Activated T-cell treated with anti-CD3 and anti-CD28 coated beads, Interleukin-2, amount 50 U/mL, for 72 hours (primary cell): Measurements from ENCODE around the gene HOXD9. TPM values are rescaled to one million over a fixed set of nuclear protein-coding genes. Genes with fewer than 3 reads are reported as not detected.

Experiments
- ATAC-seq, 2 donors: fragments of 150-1000 bp; cut with Tn5 transposase; replicated peaks in 1 of 2; 2 replicates each; pipeline ENCODE4 v1.10.0; 2021; ENCODE audit warnings: moderate library complexity in 2 of 2, mild to moderate bottlenecking in 1 of 2
- DNase-seq, 2 donors: peaks; one replicate each; pipeline ENCODE4 v3.0.0; 2021 to 2022; ENCODE audit warnings: mixed read lengths in 1 of 2
- H3K27ac Mint-ChIP-seq: one replicate; pipeline ENCODE4 v1.8.0; 2022; ENCODE audit warnings: mild to moderate bottlenecking, moderate library complexity, mixed read lengths
- H3K27me3 Mint-ChIP-seq: one replicate; pipeline ENCODE4 v1.8.0; 2022; ENCODE audit warnings: low read depth, mixed read lengths
- H3K36me3 Mint-ChIP-seq, 2 donors: one replicate each; pipeline ENCODE4 v1.8.0; 2022; ENCODE audit warnings: mixed read lengths in 2 of 2, mild to moderate bottlenecking in 1 of 2; ENCODE audit not compliant: insufficient read depth in 2 of 2
- H3K4me1 Mint-ChIP-seq: one replicate; pipeline ENCODE4 v1.8.0; 2022; ENCODE audit warnings: low read depth, mixed read lengths
- H3K4me3 Mint-ChIP-seq, 2 donors: one replicate each; pipeline ENCODE4 v1.8.0; 2022; ENCODE audit warnings: mild to moderate bottlenecking in 2 of 2, mixed read lengths in 2 of 2, moderate library complexity in 2 of 2
- H3K9me3 Mint-ChIP-seq, 2 donors: one replicate each; pipeline ENCODE4 v1.8.0; 2022; ENCODE audit warnings: mixed read lengths in 2 of 2
- total RNA-seq, 2 donors: library from RNA; stranded (reverse); gene quantifications; one replicate each; pipeline ENCODE4 v1.2.3, GENCODE V29; 2022

The HOXD9 gene
- total RNA-seq, 2 donors from 2014 or later, result not detected

DNA sequence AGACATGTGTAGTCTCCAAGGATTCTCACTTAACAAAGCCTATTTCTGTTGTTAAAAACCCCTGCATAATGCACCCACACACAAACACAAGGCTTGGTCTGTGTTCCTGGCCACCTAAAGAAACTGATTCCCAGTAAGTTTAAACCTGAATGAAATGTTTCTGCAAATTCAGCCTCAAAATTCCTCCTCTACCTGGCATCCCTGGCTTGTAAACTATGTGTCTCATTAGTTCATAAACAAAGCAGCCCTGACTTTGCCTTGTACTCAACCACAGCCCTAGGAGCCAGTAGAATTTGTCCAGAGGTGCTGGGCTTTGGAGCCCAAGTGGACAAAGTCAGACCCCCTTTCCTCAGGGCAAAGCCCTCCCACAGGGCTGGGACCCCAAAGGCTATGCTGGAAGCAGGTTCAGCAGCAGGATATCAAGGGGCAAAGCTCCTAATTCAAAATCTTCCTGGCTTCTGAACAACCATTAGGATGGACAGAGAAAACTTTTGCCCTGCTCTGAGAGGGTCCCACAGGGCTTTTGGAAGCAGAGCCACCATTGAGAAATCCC is 32.6 kb upstream of the HOXD9 start:
- Mint-ChIP-seq H3K4me1 (peaks cover 33% of the 10 kb centered on the region), H3K36me3 (peaks cover 4% of the 10 kb centered on the region in 2 donors), H3K27ac (no peak overlapping the region), H3K27me3 (peaks cover 80% of the 10 kb centered on the region), H3K4me3 (no peak overlapping the region), H3K9me3 (peaks cover 0 to 2% of the 10 kb centered on the region in 2 donors)
- ATAC-seq (no peak), DNase-seq (no peak)

DNA sequence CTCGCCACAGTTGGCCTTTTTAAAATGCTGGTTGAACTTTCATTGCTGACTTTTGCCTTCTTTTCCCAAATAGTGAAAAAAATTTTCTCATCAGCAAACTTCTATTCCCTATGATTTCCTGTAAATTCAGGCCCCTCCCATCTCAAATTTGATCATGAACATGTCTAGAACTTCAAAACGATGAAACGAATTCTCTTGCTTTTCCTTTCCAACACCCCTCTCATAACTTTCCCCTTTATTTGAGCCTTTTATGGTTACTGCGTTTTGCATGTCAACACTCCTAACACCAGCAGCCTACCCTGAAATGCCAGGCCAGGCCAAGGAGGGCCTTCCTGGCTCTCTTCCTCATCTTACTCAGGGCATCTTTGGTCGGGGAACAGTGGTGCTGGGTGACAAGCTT is 31.7 kb upstream of the HOXD9 start:
- Mint-ChIP-seq H3K9me3 (peaks cover 0 to 2% of the 10 kb centered on the region in 2 donors), H3K27ac (no peak overlapping the region), H3K4me3 (no peak overlapping the region), H3K36me3 (peaks cover 4% of the 10 kb centered on the region in 2 donors), H3K4me1 (peaks cover 26% of the 10 kb centered on the region), H3K27me3 (peaks cover 85% of the 10 kb centered on the region)
- DNase-seq (no peak), ATAC-seq (no peak)

DNA sequence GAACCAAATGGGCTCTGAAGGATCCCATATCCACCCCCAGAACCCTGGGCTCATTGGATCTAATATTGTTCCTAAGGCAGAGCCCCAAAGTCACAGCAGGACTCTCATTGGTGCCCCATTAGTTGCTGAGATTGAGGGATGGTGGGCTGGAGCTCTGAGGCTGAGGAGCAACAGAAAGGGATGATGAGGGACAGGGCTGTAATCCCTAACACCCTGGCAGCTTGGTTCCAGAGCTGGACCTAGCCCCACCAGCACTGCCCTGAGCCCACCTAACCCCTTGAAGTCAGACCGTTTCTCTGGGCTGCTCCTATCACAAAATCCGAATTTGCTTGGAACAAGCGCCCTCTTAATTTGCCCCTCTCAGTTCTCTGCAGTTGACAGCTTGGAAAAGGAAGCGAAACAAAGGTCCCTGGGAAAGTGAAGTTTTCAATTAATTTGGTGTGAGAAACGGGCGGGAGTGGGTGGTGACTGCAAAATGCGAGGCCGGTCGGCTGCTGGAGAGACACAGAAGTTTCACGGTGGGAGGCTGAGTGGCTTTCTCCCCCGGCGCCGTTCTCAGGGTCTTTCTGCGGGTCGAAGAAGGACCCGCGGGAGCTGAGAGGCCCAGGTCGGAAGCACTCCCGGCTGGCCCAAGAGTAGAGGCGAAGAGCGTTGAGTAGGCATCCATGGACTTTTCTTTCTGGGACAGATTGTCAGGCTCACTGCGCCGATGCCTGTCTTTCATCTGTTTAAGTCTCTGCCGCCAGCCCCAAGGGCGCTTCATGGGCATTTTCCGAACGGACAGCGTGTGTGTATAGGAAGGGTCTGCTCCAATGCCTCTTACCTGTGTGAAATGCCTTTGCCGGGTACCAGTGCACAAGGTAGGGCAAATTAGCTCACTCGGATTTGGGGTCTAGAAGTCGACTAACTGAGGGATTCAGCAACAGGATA is 30.9 kb upstream of the HOXD9 start:
- ATAC-seq (no peak), DNase-seq (no peak)
- H3K27me3 Mint-ChIP-seq, result peaks cover 88% of the 10 kb centered on the region
- H3K9me3 Mint-ChIP-seq, result peaks cover 0 to 2% of the 10 kb centered on the region in 2 donors
- peaks cover 4% of the 10 kb centered on the region in 2 donors for H3K36me3 Mint-ChIP-seq
- peaks cover 29% of the 10 kb centered on the region for H3K4me1 Mint-ChIP-seq
- peak overlapping the region; percentile 56 to 80 for H3K4me3 Mint-ChIP-seq
- H3K27ac Mint-ChIP-seq, result peak overlapping the region; percentile 84

DNA sequence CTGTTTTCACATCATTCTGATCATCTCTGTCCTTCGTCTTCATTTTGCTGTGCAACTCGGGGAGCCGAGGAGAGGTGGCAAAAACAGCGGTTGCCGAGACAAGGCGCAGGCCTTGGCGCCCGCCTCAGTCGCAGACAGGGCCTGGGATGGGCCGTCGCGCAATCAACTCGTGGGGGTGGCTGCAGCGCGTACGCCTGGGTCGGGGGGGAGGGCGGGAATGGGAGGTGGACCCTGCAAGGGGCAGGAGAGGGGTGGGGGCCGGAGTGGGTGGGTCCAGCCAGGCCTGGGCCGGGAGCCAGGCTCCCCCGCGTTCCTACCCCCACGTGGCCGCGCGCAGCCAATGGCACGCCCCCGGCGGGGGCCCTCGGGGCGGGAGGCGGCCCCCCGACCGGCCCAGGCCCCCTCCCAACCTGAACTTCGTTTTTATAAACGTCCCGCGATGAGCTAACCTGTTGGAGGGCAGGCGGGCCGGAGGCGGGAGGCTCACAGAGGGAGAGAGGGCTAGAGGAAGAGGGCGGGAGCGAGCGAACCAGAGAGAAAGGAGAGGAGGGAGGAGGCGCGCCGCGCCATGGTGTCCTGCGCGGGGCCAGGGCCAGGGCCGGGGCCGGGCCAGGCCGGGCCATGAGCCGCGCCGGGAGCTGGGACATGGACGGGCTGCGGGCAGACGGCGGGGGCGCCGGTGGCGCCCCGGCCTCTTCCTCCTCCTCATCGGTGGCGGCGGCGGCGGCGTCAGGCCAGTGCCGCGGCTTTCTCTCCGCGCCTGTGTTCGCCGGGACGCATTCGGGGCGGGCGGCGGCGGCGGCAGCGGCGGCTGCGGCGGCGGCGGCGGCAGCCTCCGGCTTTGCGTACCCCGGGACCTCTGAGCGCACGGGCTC is 30.0 kb upstream of the HOXD9 start, which contains the start of gene HOXD13:
Gene HOXD13, plus strand, starts transcription at position 452 of the 875 bp plus-strand sequence. Its CDS starts 170 bp downstream, at position 622.
- ATAC-seq (peak in 1 of 2 donors; percentile 38), DNase-seq (no peak)
- Mint-ChIP-seq H3K27me3 (peaks cover 88% of the 10 kb centered on the region), H3K36me3 (peaks cover 0 to 4% of the 10 kb centered on the region in 2 donors), H3K27ac (peak within 1 kb of the TSS; percentile 84), H3K4me1 (peaks cover 38% of the 10 kb centered on the region), H3K9me3 (no peaks in the 10 kb centered on the region), H3K4me3 (peak within 1 kb of the TSS; percentile 69 to 80)

DNA sequence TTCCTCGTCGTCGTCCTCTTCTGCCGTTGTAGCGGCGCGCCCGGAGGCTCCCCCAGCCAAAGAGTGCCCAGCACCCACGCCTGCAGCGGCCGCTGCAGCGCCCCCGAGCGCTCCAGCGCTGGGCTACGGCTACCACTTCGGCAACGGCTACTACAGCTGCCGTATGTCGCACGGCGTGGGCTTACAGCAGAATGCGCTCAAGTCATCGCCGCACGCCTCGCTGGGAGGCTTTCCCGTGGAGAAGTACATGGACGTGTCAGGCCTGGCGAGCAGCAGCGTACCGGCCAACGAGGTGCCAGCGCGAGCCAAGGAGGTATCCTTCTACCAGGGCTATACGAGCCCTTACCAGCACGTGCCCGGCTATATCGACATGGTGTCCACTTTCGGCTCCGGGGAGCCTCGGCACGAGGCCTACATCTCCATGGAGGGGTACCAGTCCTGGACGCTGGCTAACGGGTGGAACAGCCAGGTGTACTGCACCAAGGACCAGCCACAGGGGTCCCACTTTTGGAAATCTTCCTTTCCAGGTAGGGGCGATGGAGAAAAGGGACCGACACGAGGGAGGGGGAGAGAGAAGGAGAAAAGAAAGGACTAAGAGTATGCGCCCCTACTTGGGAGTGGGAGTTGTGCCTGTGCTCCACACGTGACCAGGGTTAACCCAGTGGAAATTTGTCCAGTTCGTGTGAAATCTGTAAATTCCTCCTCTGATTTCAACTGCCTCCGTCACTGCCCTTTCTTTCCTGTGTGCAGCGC is 29.2 kb upstream of the HOXD9 start:
- Mint-ChIP-seq H3K27me3 (peaks cover 87% of the 10 kb centered on the region), H3K27ac (peak overlapping the region; percentile 64), H3K9me3 (no peaks in the 10 kb centered on the region), H3K4me1 (peaks cover 39% of the 10 kb centered on the region), H3K36me3 (peaks cover 0 to 4% of the 10 kb centered on the region in 2 donors), H3K4me3 (peak overlapping the region; percentile 69 to 73)
- no peak for DNase-seq
- ATAC-seq, result peak; percentile 8 to 26

DNA sequence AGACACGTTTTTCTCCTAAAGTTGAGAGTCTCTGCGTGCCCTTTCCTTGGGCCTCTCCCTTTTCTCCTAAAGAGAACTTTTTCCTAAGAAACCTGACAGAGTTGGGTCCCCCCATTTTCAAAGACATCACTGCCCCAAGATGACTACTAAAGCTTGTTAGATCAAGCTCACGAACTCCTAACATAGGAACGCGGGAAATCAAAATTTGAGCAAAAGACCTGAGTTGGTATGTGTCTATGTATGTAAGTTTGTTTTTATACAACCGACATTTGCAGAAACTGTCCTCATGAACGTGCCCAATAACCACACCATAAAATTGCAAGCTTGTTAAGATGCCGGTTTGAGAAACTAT is 28.6 kb upstream of the HOXD9 start:
- H3K27me3 Mint-ChIP-seq, result peaks cover 87% of the 10 kb centered on the region
- peaks cover 0 to 4% of the 10 kb centered on the region in 2 donors for H3K36me3 Mint-ChIP-seq
- H3K27ac Mint-ChIP-seq, result peak overlapping the region; percentile 64
- no peak for DNase-seq
- peak overlapping the region; percentile 12 to 39 for H3K4me3 Mint-ChIP-seq
- peaks cover 37% of the 10 kb centered on the region for H3K4me1 Mint-ChIP-seq
- no peak for ATAC-seq
- no peaks in the 10 kb centered on the region for H3K9me3 Mint-ChIP-seq

DNA sequence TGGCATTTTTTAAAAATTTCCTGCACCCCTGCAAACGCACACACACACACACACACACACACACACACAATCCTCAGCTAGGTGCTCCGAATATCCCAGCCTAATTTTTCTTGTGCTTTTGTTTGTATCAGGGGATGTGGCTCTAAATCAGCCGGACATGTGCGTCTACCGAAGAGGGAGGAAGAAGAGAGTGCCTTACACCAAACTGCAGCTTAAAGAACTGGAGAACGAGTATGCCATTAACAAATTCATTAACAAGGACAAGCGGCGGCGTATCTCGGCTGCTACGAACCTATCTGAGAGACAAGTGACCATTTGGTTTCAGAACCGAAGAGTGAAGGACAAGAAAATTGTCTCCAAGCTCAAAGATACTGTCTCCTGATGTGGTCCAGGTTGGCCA is 28.2 kb upstream of the HOXD9 start:
- Mint-ChIP-seq H3K4me1 (peaks cover 37% of the 10 kb centered on the region), H3K36me3 (peaks cover 0 to 4% of the 10 kb centered on the region in 2 donors), H3K4me3 (no peak overlapping the region), H3K27ac (no peak overlapping the region), H3K9me3 (no peaks in the 10 kb centered on the region), H3K27me3 (peaks cover 89% of the 10 kb centered on the region)
- no peak for ATAC-seq
- DNase-seq, result no peak

DNA sequence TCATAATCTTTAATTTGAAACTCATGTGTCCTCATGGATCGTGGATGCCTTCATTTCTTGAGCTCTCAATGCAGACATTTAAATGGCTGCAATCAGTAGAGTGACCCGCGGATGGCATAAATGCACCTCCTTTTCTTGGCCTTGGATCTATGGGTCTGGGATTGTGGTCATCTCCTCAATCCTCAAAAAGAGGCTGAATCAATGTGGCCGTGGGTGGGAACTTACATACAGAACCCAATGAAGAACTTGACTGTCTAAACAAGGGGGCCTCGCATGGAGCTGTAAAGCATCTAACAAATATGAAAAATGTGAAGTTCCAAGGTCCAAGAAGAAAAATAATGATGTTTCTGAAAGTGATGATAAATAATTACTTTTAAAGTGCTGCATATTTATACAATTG is 27.1 kb upstream of the HOXD9 start:
- Mint-ChIP-seq H3K27ac (no peak overlapping the region), H3K4me3 (no peak overlapping the region), H3K27me3 (peaks cover 83% of the 10 kb centered on the region), H3K4me1 (peaks cover 37% of the 10 kb centered on the region), H3K36me3 (peaks cover 0 to 4% of the 10 kb centered on the region in 2 donors), H3K9me3 (no peaks in the 10 kb centered on the region)
- DNase-seq (no peak), ATAC-seq (no peak)

DNA sequence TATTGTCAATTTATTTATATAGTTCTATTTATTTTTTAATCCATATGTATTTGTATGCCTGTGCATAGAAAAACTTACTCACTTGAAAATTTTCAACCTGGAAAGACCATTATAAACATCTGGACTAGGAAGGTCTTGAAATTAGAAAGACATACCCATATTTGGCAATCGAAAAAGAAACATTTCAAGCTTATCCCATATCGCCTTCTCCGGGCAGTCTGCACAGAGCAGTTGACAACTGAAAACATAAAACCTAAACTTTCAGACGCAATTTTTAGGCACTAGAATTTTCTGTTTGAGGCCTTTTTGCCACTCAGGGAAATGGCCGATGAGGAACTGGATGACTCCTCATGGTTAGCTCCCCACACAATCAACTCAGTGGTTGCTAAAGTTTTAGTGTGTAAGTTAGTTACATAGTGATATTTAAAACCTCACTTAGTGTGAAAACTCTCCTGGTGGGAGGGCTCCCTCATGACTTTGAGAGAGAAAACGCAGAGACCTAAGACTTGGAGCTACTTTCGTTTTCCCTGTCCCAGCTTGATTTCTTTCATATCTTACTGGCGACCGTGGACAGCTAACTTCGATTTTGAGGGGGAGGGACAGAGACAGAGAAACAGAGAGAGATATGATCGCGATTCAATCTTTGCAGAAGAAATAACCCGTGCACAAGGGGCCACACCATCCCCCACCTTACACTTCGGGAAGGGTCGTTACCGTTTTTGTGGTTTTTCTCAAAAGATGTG is 26.1 kb upstream of the HOXD9 start:
- peaks cover 83% of the 10 kb centered on the region for H3K27me3 Mint-ChIP-seq

DNA sequence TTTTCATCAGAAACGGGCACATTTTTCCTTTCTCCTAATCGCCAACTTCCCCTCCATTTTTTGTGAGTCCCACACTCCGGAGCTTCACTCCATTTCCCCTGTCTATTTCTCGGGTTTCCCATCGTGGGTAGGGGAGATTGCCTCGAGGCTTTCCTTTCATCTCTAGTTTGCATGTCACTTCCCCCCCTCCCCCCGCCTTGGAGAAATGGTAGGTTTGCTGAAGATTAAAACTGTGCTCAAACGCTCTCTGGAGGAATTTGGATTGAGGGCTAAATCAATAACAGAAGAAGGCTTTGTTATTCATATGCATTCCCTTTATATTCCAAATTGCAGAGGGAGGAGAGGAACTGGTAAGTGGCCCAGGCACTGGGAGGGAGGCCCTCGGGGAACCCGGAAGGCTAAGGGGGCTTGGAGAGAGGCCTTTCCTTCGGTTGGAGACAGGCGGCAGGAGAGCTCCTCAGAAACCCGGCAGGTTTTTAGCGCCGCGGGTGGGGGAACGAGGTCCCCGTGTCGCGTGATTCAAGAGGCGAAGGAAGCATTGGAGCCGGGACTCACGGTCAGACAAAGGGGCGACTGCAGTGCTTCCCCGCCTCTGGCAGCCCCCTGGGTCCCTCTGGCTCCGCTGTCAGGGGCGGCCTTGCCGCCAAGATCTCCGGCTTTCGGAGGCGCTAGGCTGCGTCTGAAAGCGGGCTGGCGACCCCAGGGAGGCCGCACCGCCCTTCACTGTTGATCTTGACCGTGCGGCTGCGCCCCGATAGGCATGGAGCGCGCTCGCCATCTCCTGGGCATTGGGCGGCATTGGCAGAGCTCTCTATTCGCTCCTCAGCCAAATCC is 25.3 kb upstream of the HOXD9 start:
- peak overlapping the region; percentile 66 to 74 for H3K4me3 Mint-ChIP-seq
- ATAC-seq (peak; percentile 85 to 88), DNase-seq (peak; percentile 64 to 73)
- no peak overlapping the region for H3K27ac Mint-ChIP-seq
- no peaks in the 10 kb centered on the region for H3K9me3 Mint-ChIP-seq
- peaks cover 83% of the 10 kb centered on the region for H3K27me3 Mint-ChIP-seq
- H3K4me1 Mint-ChIP-seq, result peaks cover 29% of the 10 kb centered on the region
- peaks cover 0 to 2% of the 10 kb centered on the region in 2 donors for H3K36me3 Mint-ChIP-seq

More for the DNA sequence above, 26.1 kb upstream of the HOXD9 start:
- H3K27ac Mint-ChIP-seq, result no peak overlapping the region
- ATAC-seq (no peak), DNase-seq (no peak)
- H3K9me3 Mint-ChIP-seq, result no peaks in the 10 kb centered on the region
- H3K4me3 Mint-ChIP-seq, result peak overlapping the region; percentile 66 to 74
- peaks cover 0 to 4% of the 10 kb centered on the region in 2 donors for H3K36me3 Mint-ChIP-seq
- H3K4me1 Mint-ChIP-seq, result peaks cover 36% of the 10 kb centered on the region

DNA sequence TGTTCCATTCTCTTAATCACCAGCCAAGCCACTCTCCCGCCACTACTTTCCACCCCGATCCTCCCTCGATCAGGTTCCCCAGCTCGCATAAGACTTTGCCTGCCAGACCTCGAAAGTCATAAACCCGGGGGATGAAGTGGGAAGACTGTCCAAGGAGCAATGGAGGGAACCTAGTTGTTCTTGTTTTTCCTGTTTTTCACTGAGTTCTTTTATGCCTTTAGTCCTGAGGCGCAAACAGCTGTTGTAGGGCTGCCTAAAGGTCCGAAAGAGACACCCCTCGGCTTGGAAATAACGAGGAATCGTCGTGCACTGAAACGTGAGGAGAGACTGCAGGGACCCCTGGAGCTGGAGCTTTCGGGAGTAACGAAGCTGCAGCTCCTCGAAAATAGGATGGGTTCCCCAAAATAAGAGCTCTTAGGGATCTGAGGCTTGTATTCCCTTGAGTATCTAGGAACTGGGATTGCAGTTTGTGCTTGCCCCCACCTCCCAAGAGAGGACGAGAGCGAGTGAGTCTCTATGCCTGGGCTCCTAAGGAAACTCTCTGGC is 24.6 kb upstream of the HOXD9 start:
- Mint-ChIP-seq H3K27ac (no peak overlapping the region), H3K36me3 (peaks cover 0 to 2% of the 10 kb centered on the region in 2 donors), H3K9me3 (no peaks in the 10 kb centered on the region), H3K4me1 (peaks cover 29% of the 10 kb centered on the region), H3K27me3 (peaks cover 90% of the 10 kb centered on the region), H3K4me3 (peak overlapping the region; percentile 66 to 74)
- ATAC-seq, result no peak
- no peak for DNase-seq
